Hepatocyte (in vitro differentiated cells): ENCODE results near the gene CDON.

Experiments used
- EZH2 ChIP-seq: fragments of 200-600 bp; sonication (generic); IDR thresholded peaks from 2 replicates; pipeline ENCODE4 v1.6.1; 2016; ENCODE audit warnings: antibody characterized with exemption, mild to moderate bottlenecking, borderline replicate concordance
- TF ChIP-seq, protein P1 (sequence below): fragments of 200-600 bp; sonication (generic); IDR thresholded peaks from 2 replicates; pipeline ENCODE4 v1.5.1; 2016; ENCODE audit warnings: antibody characterized with exemption, mild to moderate bottlenecking; ENCODE audit not compliant: poor library complexity

DNA sequence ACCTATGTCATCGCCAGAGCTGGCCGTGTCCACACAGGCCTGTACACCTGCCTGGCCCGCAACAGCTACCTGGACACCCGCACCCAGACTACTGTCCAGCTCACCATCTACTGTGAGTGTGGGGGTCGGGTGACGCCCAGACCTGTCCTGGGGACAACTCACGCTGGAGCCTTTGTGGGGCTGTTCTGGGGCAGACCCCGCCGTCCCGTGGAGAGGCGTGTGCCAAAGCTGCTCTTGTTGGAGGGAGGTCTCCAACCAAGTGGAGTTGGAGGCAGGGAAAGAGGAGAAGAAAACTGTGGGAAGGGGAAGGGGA lies 112.5 kb downstream of the CDON start:
- TF ChIP-seq EZH2, result no peak
- TF ChIP-seq, protein P1, sequence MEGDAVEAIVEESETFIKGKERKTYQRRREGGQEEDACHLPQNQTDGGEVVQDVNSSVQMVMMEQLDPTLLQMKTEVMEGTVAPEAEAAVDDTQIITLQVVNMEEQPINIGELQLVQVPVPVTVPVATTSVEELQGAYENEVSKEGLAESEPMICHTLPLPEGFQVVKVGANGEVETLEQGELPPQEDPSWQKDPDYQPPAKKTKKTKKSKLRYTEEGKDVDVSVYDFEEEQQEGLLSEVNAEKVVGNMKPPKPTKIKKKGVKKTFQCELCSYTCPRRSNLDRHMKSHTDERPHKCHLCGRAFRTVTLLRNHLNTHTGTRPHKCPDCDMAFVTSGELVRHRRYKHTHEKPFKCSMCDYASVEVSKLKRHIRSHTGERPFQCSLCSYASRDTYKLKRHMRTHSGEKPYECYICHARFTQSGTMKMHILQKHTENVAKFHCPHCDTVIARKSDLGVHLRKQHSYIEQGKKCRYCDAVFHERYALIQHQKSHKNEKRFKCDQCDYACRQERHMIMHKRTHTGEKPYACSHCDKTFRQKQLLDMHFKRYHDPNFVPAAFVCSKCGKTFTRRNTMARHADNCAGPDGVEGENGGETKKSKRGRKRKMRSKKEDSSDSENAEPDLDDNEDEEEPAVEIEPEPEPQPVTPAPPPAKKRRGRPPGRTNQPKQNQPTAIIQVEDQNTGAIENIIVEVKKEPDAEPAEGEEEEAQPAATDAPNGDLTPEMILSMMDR, result no peak
